HL-60 (cell line): Measurements from ENCODE around the gene ADSS1.

ENCODE experiments used
- GABPA ChIP-seq: IDR thresholded peaks from 2 replicates; pipeline ENCODE4 v1.6.1; 2012; ENCODE audit warnings: low read depth
- POLR2AphosphoS5 ChIP-seq: IDR thresholded peaks from 2 replicates; pipeline ENCODE4 v1.6.1; 2012; ENCODE audit warnings: low read depth
- REST ChIP-seq: IDR thresholded peaks from 2 replicates; pipeline ENCODE4 v1.6.1; 2012; ENCODE audit warnings: low read depth; ENCODE audit not compliant: insufficient replicate concordance
- SPI1 ChIP-seq: IDR thresholded peaks from 2 replicates; pipeline ENCODE4 v1.6.1; 2012; ENCODE audit warnings: low read depth, mild to moderate bottlenecking, borderline replicate concordance
- TF ChIP-seq, protein P1 (sequence below): IDR thresholded peaks from one replicate; pipeline ENCODE4 v1.5.1; 2011; ENCODE audit warnings: low read length, control low read depth, inconsistent platforms; ENCODE audit not compliant: insufficient read depth

- TF ChIP-seq, protein P1, sequence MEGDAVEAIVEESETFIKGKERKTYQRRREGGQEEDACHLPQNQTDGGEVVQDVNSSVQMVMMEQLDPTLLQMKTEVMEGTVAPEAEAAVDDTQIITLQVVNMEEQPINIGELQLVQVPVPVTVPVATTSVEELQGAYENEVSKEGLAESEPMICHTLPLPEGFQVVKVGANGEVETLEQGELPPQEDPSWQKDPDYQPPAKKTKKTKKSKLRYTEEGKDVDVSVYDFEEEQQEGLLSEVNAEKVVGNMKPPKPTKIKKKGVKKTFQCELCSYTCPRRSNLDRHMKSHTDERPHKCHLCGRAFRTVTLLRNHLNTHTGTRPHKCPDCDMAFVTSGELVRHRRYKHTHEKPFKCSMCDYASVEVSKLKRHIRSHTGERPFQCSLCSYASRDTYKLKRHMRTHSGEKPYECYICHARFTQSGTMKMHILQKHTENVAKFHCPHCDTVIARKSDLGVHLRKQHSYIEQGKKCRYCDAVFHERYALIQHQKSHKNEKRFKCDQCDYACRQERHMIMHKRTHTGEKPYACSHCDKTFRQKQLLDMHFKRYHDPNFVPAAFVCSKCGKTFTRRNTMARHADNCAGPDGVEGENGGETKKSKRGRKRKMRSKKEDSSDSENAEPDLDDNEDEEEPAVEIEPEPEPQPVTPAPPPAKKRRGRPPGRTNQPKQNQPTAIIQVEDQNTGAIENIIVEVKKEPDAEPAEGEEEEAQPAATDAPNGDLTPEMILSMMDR: no peak
- TF ChIP-seq POLR2AphosphoS5: no peak
- no peak for TF ChIP-seq REST
- no peak for TF ChIP-seq GABPA
- TF ChIP-seq SPI1: no peak
These were observed 21.4 kb upstream of the ADSS1 start for GRCh38 chr14:104702673-104703072.
